ENCODE measurements around the gene JPT2. TPM values are rescaled to one million over a fixed set of nuclear protein-coding genes. Genes with fewer than 3 reads are reported as not detected.

Gene JPT2
- total and polyA plus RNA-seq, 5 donors, result 11.9 to 38.3 (median 23.0) TPM

DNA sequence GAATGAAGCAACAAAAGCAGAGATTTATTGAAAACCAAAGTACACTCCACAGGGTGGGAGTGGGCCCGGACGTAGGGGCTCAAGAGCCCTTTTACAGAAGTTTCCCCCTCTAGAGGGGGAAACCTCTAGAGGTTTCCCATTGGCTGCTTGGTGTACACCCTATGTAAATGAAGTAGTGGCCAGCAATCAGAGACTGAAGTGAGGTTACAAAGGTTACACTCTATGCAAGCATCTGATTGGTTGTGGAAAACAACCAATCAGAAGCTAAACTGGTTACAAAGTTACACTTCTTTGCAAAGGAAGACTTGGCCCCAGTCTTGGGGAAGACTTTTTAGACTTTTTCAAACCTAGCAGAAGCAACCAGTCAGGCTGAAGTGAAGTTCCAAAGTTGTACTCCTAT, 38.8 kb upstream of the JPT2 start:
- 79% methylated on average over 2 of the region's 2 CpGs for WGBS
- Histone ChIP-seq H3K4me1 (ENCODE audit: control insufficient read depth, insufficient read depth, low read length) (no peaks in the 10 kb centered on the region), H3K27ac (ENCODE audit: low read length) (no peak overlapping the region), H3K4me3 (ENCODE audit: low read length) (no peak overlapping the region), H3K27me3 (ENCODE audit: control insufficient read depth, insufficient read depth) (no peaks in the 10 kb centered on the region), H3K9me3 (ENCODE audit: control insufficient read depth, low read length) (no peaks in the 10 kb centered on the region)
- DNase-seq (no peak), ATAC-seq (no peak)
- intact Hi-C loops (cut with DNase I), result no loop called here

DNA sequence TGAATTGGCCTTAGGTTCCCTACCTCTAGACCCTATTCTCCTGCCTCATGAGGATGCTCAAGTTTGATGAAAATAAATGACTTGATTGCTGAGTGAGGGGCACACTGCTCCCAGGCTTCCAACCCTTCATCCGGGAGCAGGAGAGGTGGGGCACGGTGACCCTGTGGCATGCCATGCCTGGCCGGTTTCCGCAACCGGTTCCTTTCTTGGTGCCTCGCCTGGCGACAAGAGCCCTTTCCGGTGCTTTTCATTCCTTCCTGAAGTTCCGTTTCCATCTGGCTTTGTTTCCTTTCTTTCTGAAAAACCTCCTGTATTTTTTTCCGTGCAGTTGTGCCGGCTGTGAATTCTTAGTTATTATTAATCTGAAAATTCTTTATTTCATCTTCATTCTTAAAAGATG, 38.2 kb upstream of the JPT2 start:
- no peaks in the 10 kb centered on the region for H3K4me1 ChIP-seq (ENCODE audit: control insufficient read depth, insufficient read depth, low read length)
- 68% methylated on average over 11 of the region's 11 CpGs for WGBS
- no peaks in the 10 kb centered on the region for H3K27me3 ChIP-seq (ENCODE audit: control insufficient read depth, insufficient read depth)
- H3K27ac ChIP-seq (ENCODE audit: low read length), result no peak overlapping the region
- DNase-seq, result peak in 1 of 3 donors; percentile 23
- H3K4me3 ChIP-seq (ENCODE audit: low read length), result no peak overlapping the region
- ATAC-seq, result no peak
- H3K9me3 ChIP-seq (ENCODE audit: control insufficient read depth, low read length), result no peaks in the 10 kb centered on the region
- intact Hi-C loops (cut with DNase I), result no loop called here

DNA sequence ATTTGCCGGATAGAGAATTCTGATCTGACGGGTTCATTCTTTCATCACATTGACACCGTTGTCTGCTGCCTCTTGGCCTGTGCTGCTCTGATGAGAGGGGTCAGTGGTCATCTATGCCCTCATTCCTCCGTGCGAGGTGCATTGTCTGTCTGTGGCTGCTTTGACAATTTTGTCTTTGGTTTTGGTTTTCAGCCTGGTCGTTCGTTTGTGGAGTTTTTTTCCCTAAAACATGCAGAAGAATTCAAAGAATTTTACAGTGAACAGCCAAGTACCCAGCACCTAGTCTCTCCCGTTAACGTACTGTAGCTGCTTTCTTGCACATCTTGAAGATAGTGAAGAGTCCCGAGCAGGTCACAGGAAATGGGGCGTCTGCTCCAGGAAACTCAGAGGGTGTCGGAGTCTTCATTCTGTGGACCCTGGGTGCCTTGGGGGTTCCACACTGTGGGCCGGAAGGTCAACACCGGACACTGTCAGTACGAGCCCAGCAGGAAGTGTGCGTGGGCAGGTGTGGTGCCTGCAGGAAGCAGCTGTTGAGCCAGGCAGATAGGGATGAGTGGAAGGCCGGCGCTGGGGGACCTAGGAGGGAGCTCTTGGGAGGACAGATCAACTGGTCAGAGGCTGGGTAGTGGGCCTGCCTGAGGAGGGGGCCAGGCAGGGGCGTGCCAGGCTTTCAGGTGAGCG, 37.7 kb upstream of the JPT2 start:
- intact Hi-C loops (cut with DNase I), result no loop called here
- no peaks in the 10 kb centered on the region for H3K4me1 ChIP-seq (ENCODE audit: control insufficient read depth, insufficient read depth, low read length)
- no peaks in the 10 kb centered on the region for H3K27me3 ChIP-seq (ENCODE audit: control insufficient read depth, insufficient read depth)
- peak in 1 of 2 donors; percentile 56 for ATAC-seq
- H3K4me3 ChIP-seq (ENCODE audit: low read length), result no peak overlapping the region
- peak in 1 of 3 donors; percentile 47 for DNase-seq
- H3K27ac ChIP-seq (ENCODE audit: low read length), result peak overlapping the region; percentile 26
- no peaks in the 10 kb centered on the region for H3K9me3 ChIP-seq (ENCODE audit: control insufficient read depth, low read length)
- 58% methylated on average over 20 of the region's 20 CpGs for WGBS

- 91% methylated on average over 12 of the region's 12 CpGs for WGBS
- Histone ChIP-seq H3K4me1 (ENCODE audit: control insufficient read depth, insufficient read depth, low read length) (no peaks in the 10 kb centered on the region), H3K4me3 (ENCODE audit: low read length) (no peak overlapping the region), H3K27ac (ENCODE audit: low read length) (no peak overlapping the region), H3K9me3 (ENCODE audit: control insufficient read depth, low read length) (no peaks in the 10 kb centered on the region), H3K27me3 (ENCODE audit: control insufficient read depth, insufficient read depth) (no peaks in the 10 kb centered on the region)
- no peak for DNase-seq
- ATAC-seq, result no peak
- intact Hi-C loops (cut with DNase I), result no loop called here
Measured at GRCh38 chr16:1641261-1641660, 36.8 kb upstream of the JPT2 start.

GRCh38 chr16:1642148-1642547, 35.9 kb upstream of the JPT2 start:
- Histone ChIP-seq H3K4me1 (ENCODE audit: control insufficient read depth, insufficient read depth, low read length) (no peaks in the 10 kb centered on the region), H3K9me3 (ENCODE audit: control insufficient read depth, low read length) (no peaks in the 10 kb centered on the region), H3K4me3 (ENCODE audit: low read length) (no peak overlapping the region), H3K27me3 (ENCODE audit: control insufficient read depth, insufficient read depth) (no peaks in the 10 kb centered on the region), H3K27ac (ENCODE audit: low read length) (no peak overlapping the region)
- intact Hi-C loops (cut with DNase I), result no loop called here
- ATAC-seq (peak in 1 of 2 donors; percentile 25), DNase-seq (no peak)
- 88% methylated on average over 5 of the region's 5 CpGs for WGBS

DNA sequence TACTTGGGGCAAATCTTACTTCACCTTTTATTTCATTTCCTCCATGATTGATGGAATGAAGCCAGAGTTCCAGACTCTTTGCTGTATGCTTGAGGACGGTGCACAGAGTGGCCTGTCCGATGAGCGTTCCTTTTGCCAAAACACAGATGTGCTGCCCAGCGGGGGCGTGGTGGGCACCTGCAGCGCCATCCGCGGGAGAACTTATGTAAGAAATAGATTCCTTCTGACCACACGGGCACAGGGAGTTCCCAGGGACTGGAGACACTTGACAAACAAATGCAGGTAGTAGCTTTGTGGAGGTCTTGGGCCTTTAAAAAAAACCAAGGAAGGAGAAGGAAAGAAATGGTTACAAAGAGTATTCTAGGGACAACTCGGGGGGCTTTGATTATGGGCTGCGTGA, 35.3 kb upstream of the JPT2 start:
- ATAC-seq (no peak), DNase-seq (no peak)
- Histone ChIP-seq H3K4me1 (ENCODE audit: control insufficient read depth, insufficient read depth, low read length) (no peaks in the 10 kb centered on the region), H3K27me3 (ENCODE audit: control insufficient read depth, insufficient read depth) (no peaks in the 10 kb centered on the region), H3K9me3 (ENCODE audit: control insufficient read depth, low read length) (no peaks in the 10 kb centered on the region), H3K4me3 (ENCODE audit: low read length) (no peak overlapping the region), H3K27ac (ENCODE audit: low read length) (no peak overlapping the region)
- intact Hi-C loops (cut with DNase I), result no loop called here
- WGBS, result 93% methylated on average over 11 of the region's 11 CpGs

- Histone ChIP-seq H3K4me3 (ENCODE audit: low read length) (no peak overlapping the region), H3K27me3 (ENCODE audit: control insufficient read depth, insufficient read depth) (no peaks in the 10 kb centered on the region), H3K9me3 (ENCODE audit: control insufficient read depth, low read length) (no peaks in the 10 kb centered on the region), H3K27ac (ENCODE audit: low read length) (no peak overlapping the region), H3K4me1 (ENCODE audit: control insufficient read depth, insufficient read depth, low read length) (no peaks in the 10 kb centered on the region)
- 92% methylated on average over 12 of the region's 12 CpGs for WGBS
- intact Hi-C loops (cut with DNase I), result no loop called here
- DNase-seq (no peak), ATAC-seq (no peak)
Measured at GRCh38 chr16:1643521-1643920, 34.6 kb upstream of the JPT2 start.

DNA sequence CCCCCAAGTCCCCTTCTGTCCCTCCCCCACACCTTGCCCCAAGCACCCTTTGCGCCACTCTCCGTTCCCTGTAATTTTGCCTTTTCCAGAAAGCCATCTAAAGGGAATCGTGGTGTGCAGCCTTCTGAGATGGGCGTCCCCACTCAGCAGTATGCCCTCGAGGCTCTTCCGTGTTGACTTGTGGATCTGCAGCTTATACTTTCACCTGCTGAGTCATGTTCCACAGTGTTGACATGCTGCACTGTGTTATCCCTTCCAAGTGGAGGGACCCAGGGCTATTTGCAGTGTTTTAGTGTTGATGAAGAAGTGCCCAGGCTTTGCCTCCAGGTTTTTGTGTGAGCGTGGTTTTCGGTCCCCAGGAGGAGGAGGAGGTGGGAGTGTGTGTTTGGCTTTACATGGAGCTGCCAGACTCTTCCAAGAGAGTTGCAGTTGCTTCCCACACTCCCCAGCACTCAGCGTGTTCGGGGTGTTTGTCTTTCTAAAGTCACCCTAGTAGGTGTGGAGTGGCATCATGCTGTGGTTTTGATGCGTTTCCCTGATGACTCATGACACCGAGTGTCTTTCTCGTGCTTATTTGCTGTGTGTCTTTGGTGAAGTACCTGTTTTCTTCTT, 32.1 kb upstream of the JPT2 start:
- no peaks in the 10 kb centered on the region for H3K9me3 ChIP-seq (ENCODE audit: control insufficient read depth, low read length)
- no peak overlapping the region for H3K4me3 ChIP-seq (ENCODE audit: low read length)
- intact Hi-C loops (cut with DNase I), result no loop called here
- no peak overlapping the region for H3K27ac ChIP-seq (ENCODE audit: low read length)
- 78% methylated on average over 13 of the region's 13 CpGs for WGBS
- no peak for ATAC-seq
- DNase-seq, result no peak
- H3K27me3 ChIP-seq (ENCODE audit: control insufficient read depth, insufficient read depth), result no peaks in the 10 kb centered on the region
- H3K4me1 ChIP-seq (ENCODE audit: control insufficient read depth, insufficient read depth, low read length), result no peaks in the 10 kb centered on the region

GRCh38 chr16:1647856-1648255, 30.2 kb upstream of the JPT2 start:
- Histone ChIP-seq H3K4me3 (ENCODE audit: low read length) (no peak overlapping the region), H3K4me1 (ENCODE audit: control insufficient read depth, insufficient read depth, low read length) (no peaks in the 10 kb centered on the region), H3K9me3 (ENCODE audit: control insufficient read depth, low read length) (no peaks in the 10 kb centered on the region), H3K27ac (ENCODE audit: low read length) (no peak overlapping the region), H3K27me3 (ENCODE audit: control insufficient read depth, insufficient read depth) (no peaks in the 10 kb centered on the region)
- no peak for DNase-seq
- intact Hi-C loops (cut with DNase I), result no loop called here
- ATAC-seq, result no peak
- 91% methylated on average over 13 of the region's 13 CpGs for WGBS

GRCh38 chr16:1650131-1650530, 27.9 kb upstream of the JPT2 start:
- WGBS, result 77% methylated on average over 4 of the region's 4 CpGs

DNA sequence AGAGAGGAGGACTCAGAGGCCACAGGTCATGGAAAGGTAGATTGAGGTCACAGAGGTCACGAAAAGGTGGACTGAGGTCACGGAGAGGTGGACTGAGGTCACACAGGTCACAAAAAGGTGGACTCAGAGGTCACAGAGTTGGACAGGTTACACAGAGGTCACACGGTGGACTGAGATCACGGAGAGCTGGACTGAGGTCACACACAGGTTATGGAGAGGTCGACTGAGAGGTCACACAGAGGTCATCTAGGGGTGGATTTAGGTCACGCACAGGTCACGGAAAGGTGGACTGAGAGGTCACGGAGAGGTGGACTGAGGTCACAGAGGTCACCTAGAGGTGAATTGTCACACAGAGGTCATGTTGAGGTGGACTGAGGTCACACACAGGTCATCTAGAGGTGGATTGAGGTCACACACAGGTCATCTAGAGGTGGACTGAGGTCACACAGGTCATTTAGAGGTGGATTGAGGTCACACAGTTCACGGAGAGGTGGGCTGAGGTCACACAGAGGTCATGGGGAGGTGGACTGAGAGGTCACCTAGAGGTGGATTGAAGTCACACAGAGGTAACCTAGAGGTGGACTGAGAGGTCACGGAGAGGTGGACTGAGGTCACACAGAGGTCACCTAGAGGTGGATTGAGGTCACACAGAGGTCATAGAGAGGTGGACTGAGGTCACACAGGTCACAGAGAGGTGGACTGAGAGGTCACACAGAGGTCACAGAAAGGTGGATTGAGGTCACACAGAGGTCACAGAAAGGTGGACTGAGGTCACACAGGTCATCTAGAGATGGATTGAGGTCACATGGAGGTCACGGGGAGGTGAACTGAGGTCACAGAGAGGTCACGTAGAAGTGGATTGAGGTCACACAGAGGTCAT, 26.7 kb upstream of the JPT2 start:
- Histone ChIP-seq H3K27me3 (ENCODE audit: control insufficient read depth, insufficient read depth) (no peaks in the 10 kb centered on the region), H3K4me1 (ENCODE audit: control insufficient read depth, insufficient read depth, low read length) (no peaks in the 10 kb centered on the region), H3K4me3 (ENCODE audit: low read length) (no peak overlapping the region), H3K9me3 (ENCODE audit: control insufficient read depth, low read length) (no peaks in the 10 kb centered on the region), H3K27ac (ENCODE audit: low read length) (no peak overlapping the region)
- ATAC-seq (peak in 1 of 2 donors; percentile 7), DNase-seq (no peak)
- 93% methylated on average over 12 of the region's 12 CpGs for WGBS
- intact Hi-C loops (cut with DNase I), result no loop called here

More at GRCh38 chr16:1650131-1650530, 27.9 kb upstream of the JPT2 start:
- DNase-seq (no peak), ATAC-seq (no peak)
- intact Hi-C loops (cut with DNase I), result no loop called here
- Histone ChIP-seq H3K9me3 (ENCODE audit: control insufficient read depth, low read length) (no peaks in the 10 kb centered on the region), H3K4me1 (ENCODE audit: control insufficient read depth, insufficient read depth, low read length) (no peaks in the 10 kb centered on the region), H3K4me3 (ENCODE audit: low read length) (no peak overlapping the region), H3K27ac (ENCODE audit: low read length) (no peak overlapping the region), H3K27me3 (ENCODE audit: control insufficient read depth, insufficient read depth) (no peaks in the 10 kb centered on the region)
